Measurements from ENCODE around the gene LRRC4C.

The LRRC4C gene

GRCh38 chr11:41116970-41117369, 342.5 kb downstream of the LRRC4C start:
- no peak for DNase-seq (ENCODE audit: low read depth)

DNA sequence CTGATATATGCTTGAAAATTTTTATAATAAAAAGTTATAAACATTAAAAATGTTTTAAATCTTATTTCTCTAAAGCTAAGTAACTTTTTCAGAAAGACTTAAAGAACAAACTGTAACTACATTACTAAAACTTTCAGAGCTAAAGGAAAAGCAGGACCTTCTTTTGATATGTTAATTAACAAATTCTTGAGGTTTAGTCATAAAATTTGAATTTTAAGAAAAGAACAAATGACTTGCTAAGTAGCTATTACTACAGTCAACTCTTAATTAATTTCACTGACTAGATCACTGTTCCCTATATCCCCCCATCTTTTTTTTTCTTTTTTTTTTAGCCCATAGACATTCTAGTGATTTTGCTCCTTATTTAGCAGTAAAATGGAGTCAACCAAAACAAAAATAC, 344.4 kb downstream of the LRRC4C start:
- DNase-seq (ENCODE audit: low read depth): no peak

DNA sequence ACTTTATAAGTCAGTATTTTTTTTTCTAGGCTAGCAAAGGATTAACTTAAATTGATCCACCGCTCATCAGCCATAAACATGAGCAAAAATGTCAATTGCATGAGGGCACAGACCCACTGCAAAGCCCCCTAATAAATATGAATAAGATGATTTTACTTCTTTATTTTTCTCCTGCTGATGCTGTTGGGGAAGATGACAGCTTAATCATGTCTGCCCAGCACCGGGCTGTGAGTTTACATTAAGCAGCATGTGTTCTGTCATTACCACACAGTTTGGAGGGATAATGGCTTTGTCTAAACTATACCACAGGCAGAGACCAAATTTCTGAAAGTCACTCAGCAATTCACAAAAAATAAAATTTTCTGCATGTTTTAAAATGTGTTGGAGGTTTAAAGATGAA, 346.3 kb downstream of the LRRC4C start:
- DNase-seq (ENCODE audit: low read depth): no peak

- no peak for DNase-seq (ENCODE audit: low read depth)
These were observed 348.9 kb downstream of the LRRC4C start for GRCh38 chr11:41110527-41110926.

- no peak for DNase-seq (ENCODE audit: low read depth)
These were observed 357.0 kb downstream of the LRRC4C start for GRCh38 chr11:41102471-41102870.

DNA sequence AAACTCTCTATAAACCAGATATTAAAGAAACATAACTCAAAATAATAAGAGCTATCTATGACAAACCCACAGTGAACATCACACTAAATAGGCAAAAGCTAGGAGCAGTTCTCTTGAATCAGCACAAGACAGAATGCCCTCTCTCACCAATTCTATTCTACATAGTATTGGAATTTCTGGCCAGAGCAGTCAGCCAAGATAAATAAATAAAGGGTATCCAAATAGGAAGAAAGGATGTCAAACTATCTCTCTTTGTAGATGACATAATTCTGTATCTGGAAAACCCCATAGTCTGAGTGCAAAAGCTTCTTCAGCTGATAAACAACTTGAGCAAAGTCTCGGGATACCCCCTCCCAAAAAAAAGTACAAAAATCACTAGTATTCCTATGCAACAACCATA, 359.8 kb downstream of the LRRC4C start:
- no peak for DNase-seq (ENCODE audit: low read depth)

DNA sequence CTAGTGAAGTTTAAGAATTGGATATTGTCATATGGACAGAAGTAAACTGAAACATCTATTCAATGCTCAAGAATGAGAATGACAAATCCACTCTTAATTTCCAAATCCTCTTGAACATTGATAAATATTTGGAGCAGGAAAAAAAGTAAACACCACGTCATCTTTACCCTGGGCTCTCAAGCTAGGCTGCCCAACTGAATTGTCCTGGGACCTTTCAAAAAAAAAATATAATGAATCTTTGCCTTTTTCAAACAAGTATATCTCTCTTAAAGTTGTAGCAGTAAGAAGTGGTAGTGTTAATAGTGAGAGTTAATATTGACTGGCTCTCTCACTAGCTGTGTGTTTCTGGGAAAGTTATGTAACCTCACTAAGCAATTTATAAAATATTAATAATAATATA, 374.3 kb downstream of the LRRC4C start:
- DNase-seq (ENCODE audit: low read depth): no peak

GRCh38 chr11:41081756-41082285, 377.6 kb downstream of the LRRC4C start:
- no peak for DNase-seq (ENCODE audit: low read depth)

GRCh38 chr11:41074318-41074717, 385.1 kb downstream of the LRRC4C start:
- no peak for DNase-seq (ENCODE audit: low read depth)

DNA sequence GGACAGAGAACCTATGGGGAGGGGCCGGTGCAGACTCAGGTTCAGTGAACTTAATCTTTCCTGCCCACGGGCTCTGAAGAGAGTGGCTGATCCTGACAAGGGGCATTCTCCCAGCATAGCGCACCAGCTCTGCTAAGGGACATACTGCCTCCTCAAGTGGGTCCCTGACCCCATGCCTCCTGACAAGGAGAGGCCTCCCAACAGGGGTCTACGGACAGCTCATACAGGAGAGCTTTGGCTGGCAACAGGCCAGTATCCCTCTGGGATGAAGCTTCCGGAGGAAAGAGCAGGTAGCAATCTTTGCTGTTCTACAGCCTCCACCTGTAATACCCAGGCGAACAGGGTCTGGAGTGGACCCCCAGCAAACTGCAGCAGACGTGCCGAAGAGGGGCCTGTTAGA, 394.0 kb downstream of the LRRC4C start:
- no peak for DNase-seq (ENCODE audit: low read depth)

DNA sequence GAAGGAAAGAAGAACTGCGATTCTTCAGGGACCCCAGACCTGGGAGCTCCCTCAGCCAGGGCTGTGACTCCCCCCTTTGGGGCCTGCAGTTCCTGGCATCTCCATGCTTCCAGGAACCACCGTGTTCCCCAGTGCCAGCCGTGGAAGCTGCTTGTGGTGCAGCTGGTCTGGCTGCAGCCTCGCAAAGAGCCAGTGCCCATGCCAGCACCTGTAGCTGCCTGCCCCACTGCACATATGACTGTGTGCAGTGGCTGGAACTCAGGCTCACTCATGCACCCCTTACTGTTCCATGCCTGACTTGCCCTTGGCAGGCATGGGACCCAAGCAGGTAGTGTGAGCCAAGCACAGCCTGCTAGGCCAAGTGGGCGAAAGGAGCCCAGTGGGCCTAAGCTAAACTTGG, 401.3 kb downstream of the LRRC4C start:
- no peak for DNase-seq (ENCODE audit: low read depth)

- DNase-seq (ENCODE audit: low read depth): no peak
These were observed 402.4 kb downstream of the LRRC4C start for GRCh38 chr11:41056892-41057569.

- no peak for DNase-seq (ENCODE audit: low read depth)
These were observed 405.6 kb downstream of the LRRC4C start for GRCh38 chr11:41053894-41054293.

GRCh38 chr11:41051919-41052635, 407.4 kb downstream of the LRRC4C start:
- no peak for DNase-seq (ENCODE audit: low read depth)

- no peak for DNase-seq (ENCODE audit: low read depth)
These were observed 408.7 kb downstream of the LRRC4C start for GRCh38 chr11:41050791-41051190.

- no peak for DNase-seq (ENCODE audit: low read depth)
These were observed 412.2 kb downstream of the LRRC4C start for GRCh38 chr11:41047229-41047628.

DNA sequence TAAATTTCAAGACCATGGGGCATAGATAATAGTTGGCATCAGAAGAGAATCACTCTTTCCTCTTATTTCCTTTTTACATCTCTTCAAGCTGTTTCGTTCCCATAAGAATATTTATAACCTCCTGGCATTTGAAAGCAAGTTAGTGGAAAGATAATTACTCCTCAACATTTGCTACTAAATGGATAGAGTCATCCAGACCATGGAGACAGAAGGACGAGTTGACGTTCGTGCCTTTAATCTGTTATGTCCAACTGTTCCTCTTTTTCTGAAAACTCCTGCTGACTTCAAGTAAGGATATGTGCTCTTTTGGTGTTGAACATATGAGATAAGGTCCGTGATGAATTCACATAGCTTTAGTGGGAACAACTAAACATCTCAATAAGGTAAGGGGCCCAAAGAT, 414.2 kb downstream of the LRRC4C start:
- DNase-seq (ENCODE audit: low read depth): no peak

DNA sequence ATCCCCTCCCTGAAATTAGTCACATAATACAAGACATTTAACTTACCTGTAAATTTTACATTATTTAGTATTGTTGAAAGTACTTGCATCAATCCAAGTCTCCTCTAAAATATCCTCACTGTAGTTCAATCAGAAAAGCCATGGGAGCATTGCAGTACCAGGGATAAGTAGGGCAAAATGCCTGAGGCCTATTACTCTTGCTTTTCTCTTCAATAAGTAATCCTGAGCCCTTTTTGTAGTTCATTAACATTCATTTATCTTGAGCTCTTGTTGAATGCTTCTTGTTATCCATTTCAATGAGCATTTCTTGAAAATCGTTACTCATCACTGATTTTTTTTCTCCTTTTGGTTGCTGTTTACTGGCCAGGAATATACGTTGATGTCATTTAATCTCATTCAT, 414.7 kb downstream of the LRRC4C start:
- no peak for DNase-seq (ENCODE audit: low read depth)

DNA sequence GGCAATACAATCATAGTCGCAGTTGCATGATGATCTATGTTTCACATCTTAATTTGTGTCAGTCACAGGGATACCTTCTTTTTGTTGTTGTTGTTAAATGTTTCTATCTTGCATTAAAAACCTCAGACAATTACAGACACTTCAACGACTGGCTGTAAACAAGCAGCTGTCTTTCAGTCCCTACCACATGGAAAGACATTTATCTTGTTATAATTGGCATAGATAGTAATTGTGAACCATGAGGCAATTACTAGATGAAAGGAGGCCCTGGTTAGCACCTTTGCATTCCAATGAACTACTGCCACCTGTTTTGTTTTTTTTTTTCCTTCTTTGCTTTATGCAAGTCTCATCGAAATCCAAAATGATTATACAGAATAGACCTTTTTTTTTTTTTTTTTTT, 416.8 kb downstream of the LRRC4C start:
- no peak for DNase-seq (ENCODE audit: low read depth)

DNA sequence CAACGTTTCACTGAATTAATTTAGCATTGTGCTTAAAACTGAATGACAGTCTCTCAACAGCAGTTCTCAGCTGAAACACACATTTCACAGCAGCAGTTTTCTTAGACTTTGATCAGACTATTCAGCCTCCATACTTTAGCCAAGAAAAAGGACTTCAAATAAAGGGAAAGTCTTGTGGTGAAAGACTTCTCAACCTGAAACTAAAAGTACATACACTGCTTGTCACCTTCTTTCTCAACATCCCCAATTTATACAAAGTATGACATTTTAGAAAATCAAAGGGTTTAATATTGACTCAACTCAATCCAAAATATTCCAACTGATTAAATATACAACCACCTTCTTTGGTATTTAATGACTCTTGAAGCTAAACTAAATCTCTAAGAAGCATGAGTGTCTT, 419.0 kb downstream of the LRRC4C start:
- no peak for DNase-seq (ENCODE audit: low read depth)

- DNase-seq (ENCODE audit: low read depth): no peak
These were observed 419.9 kb downstream of the LRRC4C start for GRCh38 chr11:41039592-41039991.

DNA sequence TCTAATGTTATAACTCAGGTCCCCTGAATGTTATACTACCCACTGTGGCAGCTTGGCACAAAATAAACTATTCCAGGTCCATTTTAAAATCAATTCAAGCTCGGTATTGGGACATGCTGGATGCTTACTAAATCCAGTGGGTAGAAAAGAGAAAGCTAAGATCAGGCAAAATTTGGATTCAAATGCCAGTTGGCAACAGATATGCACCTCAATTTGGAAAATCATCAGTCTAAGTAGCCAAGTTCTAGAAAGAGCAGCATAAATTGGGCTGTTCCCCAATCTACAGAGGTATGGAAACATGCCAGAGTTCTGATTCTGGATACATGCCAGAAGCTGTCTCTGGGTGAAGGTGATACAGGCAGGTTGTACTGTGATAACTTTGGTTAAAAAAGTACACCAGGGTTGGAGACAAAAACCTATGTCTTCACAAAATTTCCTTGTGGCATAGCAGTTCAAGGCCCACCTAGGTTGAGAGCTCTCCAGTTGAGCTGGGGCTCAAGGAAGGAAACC, 427.8 kb downstream of the LRRC4C start:
- no peak for DNase-seq (ENCODE audit: low read depth)

GRCh38 chr11:41020259-41020658, 439.2 kb downstream of the LRRC4C start:
- DNase-seq (ENCODE audit: low read depth): no peak
